Measurements from ENCODE around the gene HLA-E. TPM values are rescaled to one million over a fixed set of nuclear protein-coding genes. Genes with fewer than 3 reads are reported as not detected.

Gene HLA-E
- total and polyA plus RNA-seq, 2 of the 13 experiments (the other 11 are each of a cell fraction or from before 2014, with no cell fraction given): 45.2 to 90.4 TPM

- TF ChIP-seq ZNF800 (CRISPR knock-in tag; IDR thresholded peaks at IDR 0.05) (0 out of 2 replicates have a peak, but pooled peaks have one; percentile 58), FOXJ3 (CRISPR knock-in tag; IDR thresholded peaks at IDR 0.05; ENCODE audit: borderline replicate concordance) (peak; percentile 47; the same call in 1 of the 2 replicates), TBL1XR1 (IDR thresholded peaks at IDR 0.05; ENCODE audit: borderline replicate concordance, low read length, partially characterized antibody) (no peak), SIX1 (CRISPR knock-in tag; IDR thresholded peaks at IDR 0.05; ENCODE audit: borderline replicate concordance) (peak; percentile 86; the same call in 1 of the 2 replicates), ZNF724P (CRISPR knock-in tag; IDR thresholded peaks at IDR 0.05; ENCODE audit: borderline replicate concordance) (no peak), RBM39 (IDR thresholded peaks at IDR 0.05; ENCODE audit: low read depth, low read length, poor library complexity, severe bottlenecking) (peak; percentile 60), ZBTB14 (CRISPR knock-in tag; IDR thresholded peaks at IDR 0.05) (no peak), NR2C2 (CRISPR knock-in tag; IDR thresholded peaks at IDR 0.05; ENCODE audit: borderline replicate concordance) (no peak; the same call in 1 of the 2 replicates), BRCA1 (CRISPR knock-in tag; IDR thresholded peaks at IDR 0.05) (no peak), ZNF329 (CRISPR knock-in tag; IDR thresholded peaks at IDR 0.05; ENCODE audit: low read depth) (0 out of 2 replicates have a peak, but pooled peaks have one; percentile 64), ZNF281 (CRISPR knock-in tag; IDR thresholded peaks at IDR 0.05; ENCODE audit: borderline replicate concordance) (no peak; the same call in 1 of the 2 replicates), KLF6 (CRISPR knock-in tag; IDR thresholded peaks at IDR 0.05) (peak; percentile 73; the same call in 1 of the 2 replicates), EED (CRISPR knock-in tag; IDR thresholded peaks at IDR 0.05) (peak; percentile 10), ZNF777 (CRISPR knock-in tag; IDR thresholded peaks at IDR 0.05) (no peak; the same call in none of the 2 replicates), POLR2A (IDR thresholded peaks at IDR 0.05; ENCODE audit: insufficient read depth in 1 of 2, low read depth in 2 of 2, low read length in 2 of 2) (peak; percentile 93 to 97), SCMH1 (CRISPR knock-in tag; IDR thresholded peaks at IDR 0.05; ENCODE audit: borderline replicate concordance) (no peak), SRY (CRISPR knock-in tag; IDR thresholded peaks at IDR 0.05) (peak; percentile 66), ZNF780A (CRISPR knock-in tag; IDR thresholded peaks at IDR 0.05) (no peak), U2AF1 (optimal IDR thresholded peaks at IDR 0.05; ENCODE audit: low read depth, low read length) (no peak), RAD51 (IDR thresholded peaks at IDR 0.05; ENCODE audit: borderline replicate concordance) (no peak), KAT8 (CRISPR knock-in tag; IDR thresholded peaks at IDR 0.05) (peak; percentile 67; the same call in 1 of the 2 replicates), XBP1 (CRISPR knock-in tag; IDR thresholded peaks at IDR 0.05) (no peak), ZNF44 (CRISPR knock-in tag; IDR thresholded peaks at IDR 0.05) (no peak), MTA1 (CRISPR knock-in tag; IDR thresholded peaks at IDR 0.05; ENCODE audit: borderline replicate concordance) (0 out of 2 replicates have a peak, but pooled peaks have one; percentile 22)
Measured at GRCh38 chr6:30489081-30490025, at the start of gene HLA-E (continued).
